H1 (cell line): ENCODE measurements around the gene ECT2L. TPM values are rescaled to one million over a fixed set of nuclear protein-coding genes. Genes with fewer than 3 reads are reported as not detected.

ENCODE experiments used
- CTCF ChIA-PET: fragments of 300-600 bp; sonication (Branson Sonifier 250); formaldehyde crosslinking; loops from one replicate; lab custom pipeline; 2021; ENCODE audit not compliant: partially characterized antibody; lab: Charles Lee
- POLR2A ChIA-PET: fragments of 300-600 bp; sonication (Branson Sonifier 250); formaldehyde crosslinking; loops from one replicate; lab custom pipeline; 2021; ENCODE audit warnings: inconsistent platforms; ENCODE audit not compliant: partially characterized antibody; lab: Charles Lee
- DNase-seq, 2 experiments: peaks; one replicate each; pipeline versions ENCODE4 v3.0.0 to v3.0.0-alpha.2; 2010 to 2022; ENCODE audit warnings: low spot score in 2 of 2, low read depth in 1 of 2, mixed read lengths in 1 of 2
- FAIRE-seq: peaks from 2 replicates; lab custom pipeline; 2011; peaks lifted over from hg19 to GRCh38; lab: Jason Lieb, UNC
- H2AFZ ChIP-seq: 2 replicates; pipeline ENCODE4 v1.8.1; 2012; ENCODE audit warnings: low read length, inconsistent platforms
- H2AK5ac ChIP-seq: 2 replicates; pipeline ENCODE4 v1.6.1; 2013; ENCODE audit warnings: low read depth, low read length
- H2BK120ac ChIP-seq: replicated peaks from 2 replicates; pipeline ENCODE3; 2013; ENCODE audit warnings: low read depth, low read length, inconsistent platforms
- H2BK12ac ChIP-seq: 2 replicates; pipeline ENCODE4 v1.6.1; 2013; ENCODE audit warnings: low read depth, low read length
- H2BK15ac ChIP-seq: 2 replicates; pipeline ENCODE4 v1.6.1; 2013; ENCODE audit warnings: low read length
- H2BK20ac ChIP-seq: 2 replicates; pipeline ENCODE4 v1.6.1; 2013; ENCODE audit warnings: low read length
- H2BK5ac ChIP-seq: 2 replicates; pipeline ENCODE4 v1.6.1; 2013; ENCODE audit warnings: low read depth, low read length
- H3K14ac ChIP-seq: 2 replicates; pipeline ENCODE4 v1.6.1; 2013; ENCODE audit warnings: inconsistent platforms; ENCODE audit not compliant: insufficient read length
- H3K18ac ChIP-seq: 2 replicates; pipeline ENCODE4 v1.6.1; 2013; ENCODE audit warnings: low read length; ENCODE audit errors: extremely low read depth
- H3K23ac ChIP-seq: 2 replicates; pipeline ENCODE4 v1.6.1; 2013; ENCODE audit warnings: inconsistent platforms; ENCODE audit not compliant: insufficient read length
- H3K23me2 ChIP-seq: 2 replicates; pipeline ENCODE4 v1.6.1; 2013; ENCODE audit warnings: low read depth, low read length
- H3K27ac ChIP-seq: 2 replicates; pipeline ENCODE4 v1.6.1; 2011; ENCODE audit warnings: low read depth, low read length, inconsistent platforms
- H3K27me3 ChIP-seq, 4 experiments: replicated peaks in 1 of 4; 1 replicate in 1 of 4; 2 replicates in 3 of 4; pipeline versions ENCODE4 v1.6.1 to v1.8.1; 2011 to 2013; ENCODE audit warnings: low read length in 3 of 4, mild to moderate bottlenecking in 3 of 4, inconsistent platforms in 2 of 4, mixed read lengths in 2 of 4, moderate library complexity in 1 of 4; ENCODE audit not compliant: control insufficient read depth in 3 of 4, insufficient read depth in 3 of 4; ENCODE audit errors: extremely low read depth in 1 of 4
- H3K36me3 ChIP-seq, 4 experiments: 2 replicates each; pipeline versions ENCODE4 v1.6.1 to v1.8.1; 2011 to 2013; ENCODE audit warnings: mild to moderate bottlenecking in 4 of 4, low read length in 3 of 4, moderate library complexity in 2 of 4, control low read depth in 1 of 4, inconsistent platforms in 1 of 4; ENCODE audit not compliant: insufficient read depth in 4 of 4, control insufficient read depth in 2 of 4
- H3K4ac ChIP-seq: replicated peaks from 2 replicates; pipeline ENCODE3; 2013; ENCODE audit warnings: low read length, low read depth, mixed read lengths, inconsistent platforms; ENCODE audit not compliant: insufficient read length
- H3K4me1 ChIP-seq, 4 experiments: replicated peaks in 1 of 4; 1 replicate in 1 of 4; 2 replicates in 3 of 4; pipeline versions ENCODE4 v1.6.1 to v1.8.1; 2011 to 2013; ENCODE audit warnings: low read length in 3 of 4, inconsistent platforms in 2 of 4, mixed read lengths in 1 of 4; ENCODE audit not compliant: insufficient read depth in 4 of 4, control insufficient read depth in 3 of 4
- H3K4me2 ChIP-seq, 2 experiments: 2 replicates each; pipeline versions ENCODE4 v1.6.1 to v1.8.1; 2011 to 2013; ENCODE audit warnings: low read depth in 2 of 2, low read length in 2 of 2, control low read depth in 1 of 2, inconsistent platforms in 1 of 2, mild to moderate bottlenecking in 1 of 2; ENCODE audit not compliant: insufficient read depth in 1 of 2
- H3K4me3 ChIP-seq, 4 experiments: fragments of 200-600, 300-600 bp in 1 of 4; sonication (generic), shearing (Covaris generic), sonication (Bioruptor Twin) in 1 of 4; 2 replicates each; pipeline versions ENCODE4 v1.5.1 to v1.8.1; 2011 to 2016; ENCODE audit warnings: low read length in 4 of 4, low read depth in 3 of 4, control low read depth in 2 of 4, inconsistent platforms in 2 of 4, mild to moderate bottlenecking in 2 of 4, mixed read lengths in 1 of 4, moderate library complexity in 1 of 4; ENCODE audit not compliant: insufficient read depth in 2 of 4; ENCODE audit errors: extremely low read depth in 1 of 4
- H3K56ac ChIP-seq: replicated peaks from 2 replicates; pipeline ENCODE3; 2013; ENCODE audit warnings: low read depth, mild to moderate bottlenecking, mixed read lengths, low read length, inconsistent platforms; ENCODE audit not compliant: insufficient read length
- H3K79me1 ChIP-seq: 2 replicates; pipeline ENCODE4 v1.6.1; 2013; ENCODE audit warnings: low read depth, low read length, control low read depth
- H3K79me2 ChIP-seq, 2 experiments: 2 replicates each; pipeline versions ENCODE4 v1.6.1 to v1.8.1; 2012 to 2013; ENCODE audit warnings: low read length in 2 of 2, mild to moderate bottlenecking in 2 of 2, inconsistent platforms in 1 of 2; ENCODE audit not compliant: insufficient read depth in 2 of 2, control insufficient read depth in 1 of 2
- H3K9ac ChIP-seq, 4 experiments: replicated peaks in 1 of 4; 1 replicate in 1 of 4; 2 replicates in 3 of 4; pipeline versions ENCODE4 v1.6.1 to v1.8.1; 2011 to 2013; ENCODE audit warnings: low read depth in 3 of 4, low read length in 3 of 4, control low read depth in 2 of 4, mild to moderate bottlenecking in 2 of 4, moderate library complexity in 2 of 4, inconsistent platforms in 1 of 4; ENCODE audit errors: extremely low read depth in 1 of 4
- H3K9me3 ChIP-seq, 2 experiments: 2 replicates each; pipeline versions ENCODE4 v1.6.1 to v1.8.1; 2012 to 2013; ENCODE audit warnings: mild to moderate bottlenecking in 2 of 2, moderate library complexity in 2 of 2, control low read depth in 1 of 2, inconsistent platforms in 1 of 2, low read depth in 1 of 2, low read length in 1 of 2, mixed read lengths in 1 of 2; ENCODE audit not compliant: insufficient read depth in 2 of 2
- H4K20me1 ChIP-seq, 2 experiments: replicated peaks in 1 of 2; 2 replicates each; pipeline versions ENCODE3 to v1.8.1; 2011 to 2013; ENCODE audit warnings: inconsistent platforms in 2 of 2, low read length in 2 of 2, mild to moderate bottlenecking in 1 of 2; ENCODE audit not compliant: insufficient read depth in 2 of 2, control insufficient read depth in 1 of 2
- H4K5ac ChIP-seq: 2 replicates; pipeline ENCODE4 v1.6.1; 2013; ENCODE audit warnings: low read length, low read depth, mixed read lengths, inconsistent platforms; ENCODE audit not compliant: insufficient read length
- H4K8ac ChIP-seq: 2 replicates; pipeline ENCODE4 v1.8.0; 2013; ENCODE audit warnings: mild to moderate bottlenecking, moderate library complexity, low read length, inconsistent platforms; ENCODE audit not compliant: insufficient read depth; ENCODE audit errors: extremely low read depth
- H4K91ac ChIP-seq: replicated peaks from 2 replicates; pipeline ENCODE3; 2013; ENCODE audit warnings: low read length, mixed read lengths, inconsistent platforms; ENCODE audit not compliant: insufficient read length
- CBX5 ChIP-seq: fragments of 300-800, 300-1000 bp; sonication (generic); IDR thresholded peaks from 2 replicates; pipeline ENCODE4 v1.7.1; 2016; ENCODE audit warnings: antibody characterized with exemption, low read length, low read depth
- CBX8 ChIP-seq: fragments of 300-800, 300-1000 bp; sonication (generic); IDR thresholded peaks from 2 replicates; pipeline ENCODE4 v1.7.1; 2016; ENCODE audit warnings: low read depth, low read length, borderline replicate concordance
- EZH2 ChIP-seq: fragments of 200-600 bp; sonication (generic); IDR thresholded peaks from 2 replicates; pipeline ENCODE4 v1.7.1; 2012; ENCODE audit warnings: low read depth, mild to moderate bottlenecking, moderate library complexity, low read length, inconsistent platforms; ENCODE audit not compliant: severe bottlenecking
- HDAC6 ChIP-seq: IDR thresholded peaks from one replicate; pipeline ENCODE4 v1.7.1; 2012; ENCODE audit warnings: low read depth, mild to moderate bottlenecking, inconsistent platforms, low read length, moderate library complexity
- RFX5 ChIP-seq: IDR thresholded peaks from 2 replicates; pipeline ENCODE4 v1.6.1; 2011; ENCODE audit warnings: low read depth, low read length, improper control_type of control experiment, borderline replicate concordance
- SIN3A ChIP-seq, 2 experiments: IDR thresholded peaks in 1 of 2; conservative IDR thresholded peaks in 1 of 2; 2 replicates each; pipeline ENCODE4 v1.6.1; 2011 to 2012; ENCODE audit warnings: low read length in 2 of 2, improper control_type of control experiment in 1 of 2, low read depth in 1 of 2, mild to moderate bottlenecking in 1 of 2
- SUZ12 ChIP-seq: fragments of 200-600 bp; sonication (generic); IDR thresholded peaks from 2 replicates; pipeline ENCODE4 v1.6.1; 2012; ENCODE audit warnings: mild to moderate bottlenecking, inconsistent platforms, low read length, moderate library complexity, mixed read lengths
- TCF12 ChIP-seq: IDR thresholded peaks from 2 replicates; pipeline ENCODE4 v1.6.1; 2011; ENCODE audit warnings: low read depth, mild to moderate bottlenecking, low read length
- YY1 ChIP-seq: IDR thresholded peaks from 2 replicates; pipeline ENCODE4 v1.6.1; 2011; ENCODE audit warnings: low read depth, mild to moderate bottlenecking, low read length
- WGBS, 2 experiments: shearing (Covaris generic) in 1 of 2; methylation state at CpG; one replicate each; pipeline versions ENCODE4 v1.1.6 to v1.1.7; 2013 to 2015; ENCODE audit warnings: low lambda C conversion rate in 2 of 2, mixed read lengths in 2 of 2, inconsistent platforms in 1 of 2, low coverage in 1 of 2, missing lambda C conversion rate in 1 of 2; ENCODE audit not compliant: insufficient replicate concordance in 2 of 2, insufficient coverage in 1 of 2, insufficient read length in 1 of 2; ENCODE audit errors: extremely low coverage in 1 of 2, missing lambda C conversion rate in 1 of 2; 5-methylcytosine and 5-hydroxymethylcytosine counted together
- polyA plus RNA-seq, 7 experiments: library from polyadenylated mRNA; depleted of rRNA in 3 of 7; stranded (reverse) in 5 of 7; unstranded in 2 of 7; fragments of >200 nt in 5 of 7; fragments of 200-250 nt in 2 of 7; gene quantifications; 1 replicate in 5 of 7; 2 replicates in 1 of 7; 4 replicates in 1 of 7; pipeline versions ENCODE4 v1.2.1 to v1.2.3, GENCODE V29; 2011 to 2013; ENCODE audit warnings: missing spikeins in 2 of 7, mixed read lengths in 2 of 7
- total RNA-seq: library from RNA; stranded (reverse); fragmentation: NEBNext Ultra II Directional; extraction: Animal tissue kit (Norgen Biotek cat#: 25700); gene quantifications from 2 replicates; pipeline ENCODE4 v1.2.1, GENCODE V29; 2021
- TF ChIP-seq, protein P1 (sequence below): IDR thresholded peaks from 2 replicates; pipeline ENCODE4 v1.6.1; 2012; ENCODE audit warnings: inconsistent platforms

Gene ECT2L
- total and polyA plus RNA-seq, 2 of the 8 experiments (the other 6 are each of a cell fraction or from before 2014, with no cell fraction given), result not detected

DNA sequence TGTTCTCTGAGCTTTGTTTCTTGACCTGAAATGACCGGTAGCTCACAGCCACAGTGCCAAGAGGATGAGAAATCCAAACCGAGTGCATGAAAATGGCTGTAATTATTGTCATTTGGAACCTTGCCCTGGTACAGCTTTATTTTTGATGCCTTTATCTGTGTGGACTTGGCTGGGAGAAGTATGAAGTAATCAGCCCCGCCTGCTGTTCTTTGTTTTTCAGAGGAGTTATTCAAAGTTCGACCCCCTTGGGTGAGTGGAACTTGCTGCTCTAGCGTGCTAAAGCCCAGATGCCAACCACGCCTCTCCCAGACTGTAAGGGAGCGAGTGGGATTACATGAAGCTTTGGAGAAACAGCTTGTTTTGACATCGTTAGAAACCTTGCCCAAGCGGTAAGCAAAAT lies 48.3 kb downstream of the ECT2L start:
- Histone ChIP-seq H3K4me1 (peaks cover 0 to 3% (median 1%) of the 10 kb centered on the region in 4 experiments; a peak in 1 of 7 replicates), H2BK20ac (no peak overlapping the region), H2AK5ac (no peak overlapping the region), H3K27me3 (no peaks in the 10 kb centered on the region), H3K23me2 (no peaks in the 10 kb centered on the region), H3K79me2 (no peaks in the 10 kb centered on the region), H2BK5ac (no peak overlapping the region), H3K79me1 (no peaks in the 10 kb centered on the region), H3K18ac (no peak overlapping the region), H3K4ac (no peak overlapping the region), H4K8ac (no peak overlapping the region), H2AFZ (0 out of 2 replicates have a peak overlapping the region, but pooled peaks have one; percentile 41), H2BK12ac (no peak overlapping the region), H3K56ac (no peak overlapping the region), H3K4me3 (no peak overlapping the region), H3K23ac (no peak overlapping the region), H4K91ac (no peak overlapping the region), H3K9ac (no peak overlapping the region), H3K14ac (no peak overlapping the region), H2BK15ac (no peak overlapping the region), H3K4me2 (no peak overlapping the region), H3K9me3 (no peaks in the 10 kb centered on the region), H2BK120ac (no peak overlapping the region), H3K27ac (no peak overlapping the region), H3K36me3 (no peaks in the 10 kb centered on the region; a peak in 1 of 8 replicates), H4K20me1 (no peaks in the 10 kb centered on the region), H4K5ac (no peak overlapping the region)
- CTCF ChIA-PET, result interaction anchor here (0.6 to 1.3 kb wide), 4 partner anchors 17 to 848 kb away, joined by 3 to 5 read pairs (median 4); no protein-coding TSS in a partner anchor
- no peak for DNase-seq
- no peak for FAIRE-seq
- WGBS, 2 experiments, result 62% methylated on average over 9 of the region's 9 CpGs; no CpG with 5 or more reads in 1 of the 2 experiments
- POLR2A ChIA-PET, result interaction anchor here (0.8 to 1.0 kb wide), 2 partner anchors 25 to 197 kb away, joined by 3 to 4 read pairs; no protein-coding TSS in a partner anchor
- TF ChIP-seq HDAC6 (no peak), CBX5 (no peak), YY1 (no peak), RFX5 (no peak), TCF12 (no peak), CBX8 (no peak), SUZ12 (no peak), EZH2 (no peak), SIN3A (conservative IDR thresholded peaks at IDR 0.05 in 1 of 2, IDR thresholded peaks at IDR 0.05 in 1 of 2; ENCODE audit: low read depth in 1 of 2, low read length in 2 of 2) (no peak)
- TF ChIP-seq, protein P1, sequence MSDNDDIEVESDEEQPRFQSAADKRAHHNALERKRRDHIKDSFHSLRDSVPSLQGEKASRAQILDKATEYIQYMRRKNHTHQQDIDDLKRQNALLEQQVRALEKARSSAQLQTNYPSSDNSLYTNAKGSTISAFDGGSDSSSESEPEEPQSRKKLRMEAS, result no peak
